Esophagus muscularis mucosa (tissue), 4 donors: ENCODE measurements around the gene MKRN3.

Experiments
- CTCF ChIP-seq, 3 experiments: fragments of 200-600 bp in 2 of 3; fragments of 450-650 bp in 1 of 3; sonication (generic) in 2 of 3; IDR thresholded peaks; one replicate each; pipeline ENCODE4 v1.5.1; 2017 to 2019; ENCODE audit warnings: antibody characterized with exemption in 3 of 3, mild to moderate bottlenecking in 2 of 3, moderate library complexity in 1 of 3
- EP300 ChIP-seq: sonication (generic); formaldehyde crosslinking; IDR thresholded peaks from one replicate; pipeline ENCODE4 v1.6.1; 2017; ENCODE audit warnings: antibody characterized with exemption
- POLR2A ChIP-seq: fragments of 450-650 bp; IDR thresholded peaks from one replicate; pipeline ENCODE4 v1.6.1; 2017; ENCODE audit warnings: antibody characterized with exemption, moderate library complexity, mild to moderate bottlenecking, low read depth

- TF ChIP-seq CTCF (IDR thresholded peaks at IDR 0.05), result no peak
- TF ChIP-seq EP300, result no peak
- TF ChIP-seq POLR2A, result no peak
Measured at GRCh38 chr15:23529891-23530290, 35.6 kb upstream of the MKRN3 start.
